Heart right ventricle (tissue), 16 donors: ENCODE results near the gene AACS. TPM values are rescaled to one million over a fixed set of nuclear protein-coding genes. Genes with fewer than 3 reads are reported as not detected.

ENCODE experiments used
- ATAC-seq, 8 donors: fragments of 200-7000 bp; cut with Tn5 transposase; one replicate each; pipeline ENCODE4 v1.9.1; 2020; ENCODE audit warnings: mild to moderate bottlenecking in 8 of 8, moderate library complexity in 8 of 8, moderate number of reproducible peaks in 1 of 8
- DNase-seq, 2 donors: peaks; one replicate each; pipeline ENCODE4 v3.0.0-alpha.2; 2020
- H3K27ac ChIP-seq, 10 donors: fragments of 200-600 bp; sonication (generic) in 2 of 10; one replicate each; pipeline versions ENCODE4 v1.5.0 to v1.8.0; 2020 to 2022; ENCODE audit warnings: mild to moderate bottlenecking in 3 of 10
- H3K27me3 ChIP-seq, 7 donors: fragments of 200-600 bp; one replicate each; pipeline ENCODE4 v1.8.0; 2021 to 2022; ENCODE audit warnings: mild to moderate bottlenecking in 2 of 7
- H3K36me3 ChIP-seq, 9 donors: fragments of 200-600 bp; sonication (generic) in 1 of 9; one replicate each; pipeline versions ENCODE4 v1.5.0 to v1.8.0; 2020 to 2022; ENCODE audit warnings: mild to moderate bottlenecking in 2 of 9
- H3K4me1 ChIP-seq, 9 donors: fragments of 200-600 bp; sonication (generic) in 1 of 9; one replicate each; pipeline versions ENCODE4 v1.5.0 to v1.8.0; 2020 to 2022; ENCODE audit warnings: mild to moderate bottlenecking in 4 of 9
- H3K4me3 ChIP-seq, 10 donors: fragments of 200-600 bp; sonication (generic) in 2 of 10; one replicate each; pipeline versions ENCODE4 v1.5.0 to v1.8.0; 2020 to 2022; ENCODE audit warnings: mild to moderate bottlenecking in 7 of 10, moderate library complexity in 2 of 10
- H3K9me3 ChIP-seq, 11 donors: fragments of 200-600 bp in 10 of 11; sonication (generic) in 2 of 11; one replicate each; pipeline versions ENCODE4 v1.5.0 to v1.8.0; 2013 to 2022; ENCODE audit warnings: mild to moderate bottlenecking in 2 of 11, control low read depth in 1 of 11, moderate library complexity in 1 of 11
- WGBS, 2 donors: extraction: QIAGEN DNeasy Blood & Tissue Kit; methylation state at CpG; one replicate each; pipeline ENCODE4 v1.1.7; 2013; ENCODE audit warnings: inconsistent platforms in 1 of 2; 5-methylcytosine and 5-hydroxymethylcytosine counted together
- intact Hi-C, 10 donors: fragments of 100-400 bp; cut with DNase I; formaldehyde crosslinking; loops; one replicate each; pipeline versions ENCODE4 v1.11.1 to v1.14.2; 2022
- polyA plus RNA-seq, 2 donors: library from polyadenylated mRNA; stranded (reverse); fragments of 200-250 nt; gene quantifications; one replicate each; pipeline ENCODE4 v1.2.3, GENCODE V29; 2013
- total RNA-seq, 10 donors: library from RNA; stranded (reverse); fragmentation: NEBNext Ultra II Directional in 3 of 10; extraction: Animal tissue kit (Norgen Biotek cat#: 25700) in 3 of 10; gene quantifications; one replicate each; pipeline versions ENCODE4 v1.2.1 to v1.2.4, GENCODE V29; 2021 to 2023
- TF ChIP-seq, protein P1 (sequence below), 9 donors: fragments of 200-600 bp; sonication (generic) in 2 of 9; IDR thresholded peaks; one replicate each; pipeline versions ENCODE4 v1.5.0 to v1.8.0; 2021 to 2022; ENCODE audit warnings: antibody characterized with exemption in 9 of 9, mild to moderate bottlenecking in 5 of 9, moderate library complexity in 1 of 9
- donor health status: Arrhythmogenic right ventricular cardiomyopathy.
- donor health status: ischemic (EF 13 %, LVEDD 7.1; RV severe dilation, severe dysfunction).
- donor health status: healthy with polysubstance abuse.
- donor health status: DM: no; HTN: yes; CAD: no.
- donor health status: DM: no; HTN: no; CAD: no.
- donor health status: ischemic (EF 25% LVEDD 6.9; RV normal size, moderate dysfunction).
- donor health status: ischemic (EF 25% LVEDD 5.7; RV mildly dilated, moderate dysfunction).
- donor health status: healthy.
- donor health status: DM: yes; HTN: yes; CAD: no.
- donor health status: Ischemic cardiomyopathy.
- donor health status: ischemic (EF 35%, LVEDD 5.7; RV mildly dilated, moderate dysfunction).
- donor health status: nonischemic (EF 11% LVEDD 7.7; RV severe dilation, severe dysfunction).
- donor health status: DM: yes; HTN: yes; CAD: no.
- donor health status: PGD.
- donor health status: ischemic (EF 29% LVEDD 5.4; RV normal size, mild dysfunction).
- donor health status: nonischemic (EF 23%, LVEDD 6.1; RV moderate dilation, normal function).

Gene AACS
- total and polyA plus RNA-seq, 12 donors = 8.5 to 19.4 (median 12.1) TPM

DNA sequence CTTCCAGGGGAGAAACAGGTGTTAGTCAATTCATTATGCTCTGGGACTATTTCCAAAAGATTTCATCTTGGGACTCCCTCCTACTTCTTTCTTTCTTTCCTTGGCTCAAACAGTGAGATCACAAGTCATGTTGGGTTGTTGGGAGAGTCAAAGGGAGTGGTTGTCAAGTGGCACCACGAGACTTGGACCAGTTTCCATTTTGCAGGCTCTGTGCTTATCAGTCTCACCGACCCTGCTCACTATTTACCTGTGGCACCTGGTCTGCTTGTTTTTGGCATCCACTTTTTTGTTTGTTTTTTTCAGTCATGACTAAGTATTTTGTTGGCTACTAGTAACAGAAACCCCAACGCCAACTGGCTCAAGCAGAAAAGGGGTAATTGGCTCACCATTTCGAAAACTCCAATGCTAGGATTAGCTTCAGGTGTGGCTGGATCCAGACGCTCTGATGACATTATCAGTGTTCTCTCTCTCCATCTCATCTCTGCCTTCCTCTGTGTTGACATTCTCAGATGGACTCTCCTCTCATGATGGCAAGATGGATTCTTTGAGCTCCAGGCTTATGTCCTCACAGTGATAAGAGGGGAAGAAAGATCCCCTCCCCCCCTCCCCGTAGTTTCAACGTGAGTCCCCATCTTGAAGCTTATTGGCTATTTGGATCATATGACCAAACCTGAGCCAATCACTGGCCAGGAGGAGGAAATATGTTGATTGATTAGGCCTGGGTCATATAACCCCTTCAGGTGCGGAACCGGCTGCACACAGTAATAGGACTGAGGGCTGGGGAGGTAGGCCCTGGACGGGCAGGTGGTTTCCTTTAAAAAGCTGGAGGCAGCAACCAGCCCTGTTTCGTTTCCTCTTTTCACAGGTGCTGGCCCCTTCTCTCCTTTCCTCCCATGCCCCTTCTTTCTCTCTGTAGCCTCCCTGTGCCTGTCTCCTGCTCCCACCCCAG, 84.2 kb downstream of the AACS start:
- Histone ChIP-seq H3K36me3 (no peaks in the 10 kb centered on the region), H3K4me1 (no peaks in the 10 kb centered on the region), H3K4me3 (no peak overlapping the region), H3K9me3 (no peaks in the 10 kb centered on the region), H3K27ac (no peak overlapping the region), H3K27me3 (no peaks in the 10 kb centered on the region)
- DNase-seq (no peak), ATAC-seq (no peak)
- 77 to 80% methylated on average over 11 of the region's 11 CpGs for WGBS, 2 donors
- intact Hi-C loops = no loop called here
- TF ChIP-seq, protein P1, sequence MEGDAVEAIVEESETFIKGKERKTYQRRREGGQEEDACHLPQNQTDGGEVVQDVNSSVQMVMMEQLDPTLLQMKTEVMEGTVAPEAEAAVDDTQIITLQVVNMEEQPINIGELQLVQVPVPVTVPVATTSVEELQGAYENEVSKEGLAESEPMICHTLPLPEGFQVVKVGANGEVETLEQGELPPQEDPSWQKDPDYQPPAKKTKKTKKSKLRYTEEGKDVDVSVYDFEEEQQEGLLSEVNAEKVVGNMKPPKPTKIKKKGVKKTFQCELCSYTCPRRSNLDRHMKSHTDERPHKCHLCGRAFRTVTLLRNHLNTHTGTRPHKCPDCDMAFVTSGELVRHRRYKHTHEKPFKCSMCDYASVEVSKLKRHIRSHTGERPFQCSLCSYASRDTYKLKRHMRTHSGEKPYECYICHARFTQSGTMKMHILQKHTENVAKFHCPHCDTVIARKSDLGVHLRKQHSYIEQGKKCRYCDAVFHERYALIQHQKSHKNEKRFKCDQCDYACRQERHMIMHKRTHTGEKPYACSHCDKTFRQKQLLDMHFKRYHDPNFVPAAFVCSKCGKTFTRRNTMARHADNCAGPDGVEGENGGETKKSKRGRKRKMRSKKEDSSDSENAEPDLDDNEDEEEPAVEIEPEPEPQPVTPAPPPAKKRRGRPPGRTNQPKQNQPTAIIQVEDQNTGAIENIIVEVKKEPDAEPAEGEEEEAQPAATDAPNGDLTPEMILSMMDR (IDR thresholded peaks at IDR 0.05) = no peak

GRCh38 chr12:125151284-125151683, 86.0 kb downstream of the AACS start:
- DNase-seq (no peak), ATAC-seq (no peak)
- Histone ChIP-seq H3K4me3 (no peak overlapping the region), H3K9me3 (no peaks in the 10 kb centered on the region), H3K27ac (no peak overlapping the region), H3K27me3 (no peaks in the 10 kb centered on the region), H3K36me3 (no peaks in the 10 kb centered on the region), H3K4me1 (peaks cover 0 to 6% (median 0%) of the 10 kb centered on the region in 9 donors)
- WGBS, 2 donors = 90 to 91% methylated on average over 9 of the region's 9 CpGs
- intact Hi-C loops = no loop called here
- TF ChIP-seq, protein P1 (IDR thresholded peaks at IDR 0.05) = no peak

DNA sequence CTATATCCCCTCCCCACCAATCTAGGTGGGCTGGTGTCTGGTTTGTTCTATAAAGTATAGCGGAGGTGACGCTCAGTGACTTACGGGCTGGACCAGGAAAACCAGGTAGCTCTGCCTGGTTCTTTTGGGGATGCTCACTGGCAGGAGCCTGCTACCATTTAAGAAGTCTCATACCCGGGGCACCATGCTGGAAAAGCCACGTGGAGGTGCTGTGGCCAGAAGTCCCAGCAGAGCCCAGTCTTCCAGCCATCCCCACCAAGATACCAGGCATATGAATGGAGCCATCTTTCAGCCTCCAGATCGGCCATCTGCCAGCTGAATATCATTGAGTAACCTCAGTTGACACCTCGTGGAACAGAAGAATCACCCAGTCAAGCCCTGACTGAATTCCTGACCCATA, 87.2 kb downstream of the AACS start:
- TF ChIP-seq, protein P1 (IDR thresholded peaks at IDR 0.05) = no peak
- Histone ChIP-seq H3K36me3 (no peaks in the 10 kb centered on the region), H3K4me3 (no peak overlapping the region), H3K27me3 (no peaks in the 10 kb centered on the region), H3K9me3 (peaks cover 0 to 7% (median 0%) of the 10 kb centered on the region in 11 donors), H3K4me1 (peaks cover 0 to 6% (median 0%) of the 10 kb centered on the region in 9 donors), H3K27ac (no peak overlapping the region)
- DNase-seq = no peak
- intact Hi-C loops = no loop called here
- WGBS, 2 donors = 81 to 82% methylated on average over 7 of the region's 7 CpGs
- no peak for ATAC-seq

DNA sequence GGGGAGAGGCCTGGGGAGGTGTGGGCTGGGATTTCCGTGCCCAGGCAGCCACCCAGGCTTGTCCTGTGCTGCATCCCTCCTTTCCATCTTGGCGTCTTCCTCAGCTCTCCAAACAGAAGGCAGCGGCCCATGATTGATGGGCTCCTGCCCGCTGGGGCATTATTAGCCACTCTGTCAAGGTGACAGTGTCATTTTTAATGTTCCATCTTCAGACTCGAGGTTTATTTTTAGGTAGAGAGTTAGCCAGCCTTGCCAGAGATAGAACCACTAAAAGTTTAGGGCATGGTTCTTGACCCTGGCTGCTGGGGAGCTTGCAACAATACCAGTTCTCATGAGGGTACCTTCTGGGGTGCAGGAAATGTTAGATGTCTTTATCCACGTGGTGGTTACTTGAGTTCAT, 90.1 kb downstream of the AACS start:
- TF ChIP-seq, protein P1 (IDR thresholded peaks at IDR 0.05) = no peak
- H3K9me3 ChIP-seq = peaks cover 0 to 9% (median 0%) of the 10 kb centered on the region in 11 donors
- H3K27me3 ChIP-seq = no peaks in the 10 kb centered on the region
- H3K36me3 ChIP-seq = no peaks in the 10 kb centered on the region
- intact Hi-C loops = no loop called here
- peak overlapping the region in 2 of 10 donors; percentile 8 to 20 for H3K27ac ChIP-seq
- peak in 6 of 8 donors; percentile 16 to 75 (median 52) for ATAC-seq
- WGBS, 2 donors = 46 to 48% methylated on average over 6 of the region's 6 CpGs
- H3K4me1 ChIP-seq = peaks cover 0 to 6% (median 0%) of the 10 kb centered on the region in 9 donors
- H3K4me3 ChIP-seq = no peak overlapping the region
- DNase-seq = no peak
